Activated B cell treated with CpG ODN at 0.5 μM for 24 hours (primary cell): Measurements from ENCODE around the gene ANO6. TPM values are rescaled to one million over a fixed set of nuclear protein-coding genes. Genes with fewer than 3 reads are reported as not detected.

ENCODE experiments used
- ATAC-seq: fragments of 200-7000 bp; cut with Tn5 transposase; one replicate; pipeline ENCODE4 v1.10.0; 2021; ENCODE audit warnings: low read depth, mild to moderate bottlenecking, moderate library complexity
- CTCF ChIA-PET: fragments of 350-600 bp; sonication (Branson Sonifier 250); formaldehyde crosslinking; loops from one replicate; lab custom pipeline; 2021; ENCODE audit warnings: antibody characterized with exemption; lab: Charles Lee
- POLR2A ChIA-PET: fragments of 350-600 bp; sonication (Branson Sonifier 250); formaldehyde crosslinking; loops from one replicate; lab custom pipeline; 2021; ENCODE audit warnings: antibody characterized with exemption; lab: Charles Lee
- DNase-seq: peaks from one replicate; pipeline ENCODE4 v3.0.0; 2022
- H3K27ac Mint-ChIP-seq: one replicate; pipeline ENCODE4 v1.8.0; 2020; ENCODE audit warnings: mixed read lengths
- H3K27me3 Mint-ChIP-seq: one replicate; pipeline ENCODE4 v1.8.0; 2021; ENCODE audit warnings: mixed read lengths
- H3K36me3 Mint-ChIP-seq: one replicate; pipeline ENCODE4 v1.8.0; 2021; ENCODE audit warnings: low read depth, mixed read lengths
- H3K4me1 Mint-ChIP-seq: one replicate; pipeline ENCODE4 v1.8.0; 2021; ENCODE audit warnings: mixed read lengths
- H3K4me3 Mint-ChIP-seq: one replicate; pipeline ENCODE4 v1.8.0; 2020; ENCODE audit warnings: mild to moderate bottlenecking, mixed read lengths
- H3K9me3 Mint-ChIP-seq: one replicate; pipeline ENCODE4 v1.8.0; 2020; ENCODE audit warnings: mixed read lengths
- intact Hi-C: fragments of 100-400 bp; cut with micrococcal nuclease; formaldehyde crosslinking; loops from one replicate; pipeline ENCODE4 v1.15.1; 2024
- total RNA-seq: library from RNA; stranded (reverse); gene quantifications from 2 replicates; pipeline ENCODE4 v1.2.3, GENCODE V29; 2022
- TF ChIP-seq, protein P1 (sequence below): fragments of 200-600 bp; IDR thresholded peaks from one replicate; pipeline ENCODE4 v1.8.0; 2022; ENCODE audit warnings: antibody characterized with exemption, mild to moderate bottlenecking

Gene ANO6
- total RNA-seq, 1 donor from 2014 or later, result 16.3 TPM

DNA sequence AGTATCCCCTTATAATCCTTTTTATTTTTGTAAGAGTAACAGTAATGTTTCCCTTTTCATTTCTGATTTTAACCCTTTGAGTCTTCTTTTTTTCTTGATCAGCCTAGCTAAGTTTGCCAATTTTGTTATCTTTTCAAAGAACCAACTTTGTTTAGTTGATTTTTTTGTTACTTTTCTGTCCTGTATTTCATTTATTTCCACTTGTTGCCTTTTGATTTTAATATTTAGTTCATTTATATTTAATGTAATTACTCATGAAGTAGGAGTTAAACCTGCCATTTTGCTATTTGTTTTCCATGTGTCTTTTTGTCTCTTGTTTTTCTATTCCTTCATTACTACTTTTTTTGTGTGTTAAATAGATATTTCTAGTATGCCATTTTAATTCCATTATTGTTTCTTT lies 146.4 kb downstream of the ANO6 start:
- Mint-ChIP-seq H3K27ac (no peak overlapping the region), H3K4me3 (no peak overlapping the region), H3K4me1 (no peaks in the 10 kb centered on the region), H3K36me3 (peaks cover 69% of the 10 kb centered on the region), H3K9me3 (peaks cover 27% of the 10 kb centered on the region), H3K27me3 (no peaks in the 10 kb centered on the region)
- TF ChIP-seq, protein P1, sequence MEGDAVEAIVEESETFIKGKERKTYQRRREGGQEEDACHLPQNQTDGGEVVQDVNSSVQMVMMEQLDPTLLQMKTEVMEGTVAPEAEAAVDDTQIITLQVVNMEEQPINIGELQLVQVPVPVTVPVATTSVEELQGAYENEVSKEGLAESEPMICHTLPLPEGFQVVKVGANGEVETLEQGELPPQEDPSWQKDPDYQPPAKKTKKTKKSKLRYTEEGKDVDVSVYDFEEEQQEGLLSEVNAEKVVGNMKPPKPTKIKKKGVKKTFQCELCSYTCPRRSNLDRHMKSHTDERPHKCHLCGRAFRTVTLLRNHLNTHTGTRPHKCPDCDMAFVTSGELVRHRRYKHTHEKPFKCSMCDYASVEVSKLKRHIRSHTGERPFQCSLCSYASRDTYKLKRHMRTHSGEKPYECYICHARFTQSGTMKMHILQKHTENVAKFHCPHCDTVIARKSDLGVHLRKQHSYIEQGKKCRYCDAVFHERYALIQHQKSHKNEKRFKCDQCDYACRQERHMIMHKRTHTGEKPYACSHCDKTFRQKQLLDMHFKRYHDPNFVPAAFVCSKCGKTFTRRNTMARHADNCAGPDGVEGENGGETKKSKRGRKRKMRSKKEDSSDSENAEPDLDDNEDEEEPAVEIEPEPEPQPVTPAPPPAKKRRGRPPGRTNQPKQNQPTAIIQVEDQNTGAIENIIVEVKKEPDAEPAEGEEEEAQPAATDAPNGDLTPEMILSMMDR, result no peak
- intact Hi-C loops, result no loop called here
- DNase-seq (no peak), ATAC-seq (no peak)
- ChIA-PET CTCF (no interaction called here), POLR2A (no interaction called here)

DNA sequence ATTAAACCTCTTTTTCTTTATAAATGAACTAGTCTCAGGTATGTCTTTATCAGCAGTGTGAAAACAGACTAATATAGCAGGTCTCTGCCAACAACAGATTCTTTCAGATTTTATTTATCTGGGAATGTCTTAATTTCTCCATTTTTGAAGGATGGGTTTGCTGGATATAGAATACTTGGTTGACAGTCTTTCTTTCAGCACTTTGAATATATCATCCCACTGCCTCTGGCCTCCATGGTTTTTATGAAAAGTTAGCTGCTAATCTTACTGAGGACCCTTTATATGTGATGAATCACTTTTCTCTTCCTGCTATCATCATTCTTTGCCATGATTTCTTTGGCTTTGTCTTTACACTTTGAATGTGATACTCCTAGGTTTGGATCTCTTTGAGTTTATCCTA lies 148.0 kb downstream of the ANO6 start:
- ChIA-PET POLR2A (no interaction called here), CTCF (no interaction called here)
- H3K36me3 Mint-ChIP-seq, result peaks cover 72% of the 10 kb centered on the region
- H3K9me3 Mint-ChIP-seq, result peaks cover 27% of the 10 kb centered on the region
- H3K4me1 Mint-ChIP-seq, result no peaks in the 10 kb centered on the region
- H3K4me3 Mint-ChIP-seq, result no peak overlapping the region
- ATAC-seq (no peak), DNase-seq (no peak)
- intact Hi-C loops, result no loop called here
- TF ChIP-seq, protein P1, result no peak
- no peak overlapping the region for H3K27ac Mint-ChIP-seq
- no peaks in the 10 kb centered on the region for H3K27me3 Mint-ChIP-seq

DNA sequence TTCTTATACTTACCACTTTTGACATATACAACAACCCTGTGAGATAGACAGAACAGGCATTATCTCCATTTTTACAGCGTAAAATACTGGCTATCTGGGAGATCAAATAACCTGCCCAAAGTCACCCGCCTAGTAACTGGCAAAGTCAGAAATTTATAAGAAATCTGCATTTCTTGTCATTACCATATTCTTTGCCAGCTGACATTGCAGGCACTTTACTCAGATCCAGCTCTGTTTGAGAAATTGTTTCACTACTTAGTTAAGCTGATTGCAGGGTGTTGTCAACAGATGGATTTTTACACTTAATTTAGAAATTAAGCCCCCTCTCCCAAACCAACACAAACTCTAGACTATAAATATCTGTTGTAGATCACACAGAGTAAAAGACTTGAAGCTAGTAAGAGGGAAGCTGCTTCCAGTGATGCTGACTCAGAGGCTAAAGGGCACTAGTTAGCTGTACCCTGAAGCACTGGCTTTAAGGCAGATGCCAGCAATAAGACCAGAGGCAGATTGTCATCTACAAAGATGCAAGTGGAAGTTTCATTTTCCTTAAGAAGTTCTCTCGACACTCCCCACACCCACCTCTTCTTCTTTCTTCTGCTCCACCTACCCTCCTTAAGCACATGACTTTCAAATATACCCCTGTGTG lies 153.1 kb downstream of the ANO6 start:
- POLR2A ChIA-PET, result no interaction called here
- DNase-seq (no peak), ATAC-seq (no peak)
- CTCF ChIA-PET, result no interaction called here
- no peak overlapping the region for H3K27ac Mint-ChIP-seq
- intact Hi-C loops, result no loop called here
- peaks cover 14% of the 10 kb centered on the region for H3K9me3 Mint-ChIP-seq
- no peaks in the 10 kb centered on the region for H3K27me3 Mint-ChIP-seq
- no peaks in the 10 kb centered on the region for H3K4me1 Mint-ChIP-seq
- peaks cover 48% of the 10 kb centered on the region for H3K36me3 Mint-ChIP-seq
- H3K4me3 Mint-ChIP-seq, result no peak overlapping the region
- TF ChIP-seq, protein P1, result no peak

DNA sequence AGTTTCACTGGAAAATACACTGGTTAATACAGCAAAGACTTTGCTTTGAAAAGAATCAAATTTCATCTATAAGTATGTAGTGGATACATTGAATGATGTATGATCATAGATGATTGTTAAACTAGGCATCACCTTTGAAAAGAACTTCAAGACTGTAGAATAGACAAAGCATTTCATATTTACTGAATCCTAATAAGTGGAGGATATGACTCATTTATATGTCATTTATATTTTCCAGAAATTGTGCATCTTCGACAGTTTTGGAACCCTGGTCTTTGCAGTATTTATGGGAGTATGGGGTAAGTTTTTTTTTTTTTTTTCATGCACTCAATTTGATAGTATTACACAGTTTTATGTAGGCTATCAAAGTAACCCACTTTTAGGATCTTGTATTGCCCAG lies 161.9 kb downstream of the ANO6 start:
- Mint-ChIP-seq H3K9me3 (no peaks in the 10 kb centered on the region), H3K27ac (no peak overlapping the region), H3K36me3 (peaks cover 31% of the 10 kb centered on the region), H3K4me3 (no peak overlapping the region), H3K27me3 (no peaks in the 10 kb centered on the region), H3K4me1 (no peaks in the 10 kb centered on the region)
- intact Hi-C loops, result no loop called here
- ChIA-PET POLR2A (no interaction called here), CTCF (no interaction called here)
- ATAC-seq (no peak), DNase-seq (no peak)
- TF ChIP-seq, protein P1, result no peak

DNA sequence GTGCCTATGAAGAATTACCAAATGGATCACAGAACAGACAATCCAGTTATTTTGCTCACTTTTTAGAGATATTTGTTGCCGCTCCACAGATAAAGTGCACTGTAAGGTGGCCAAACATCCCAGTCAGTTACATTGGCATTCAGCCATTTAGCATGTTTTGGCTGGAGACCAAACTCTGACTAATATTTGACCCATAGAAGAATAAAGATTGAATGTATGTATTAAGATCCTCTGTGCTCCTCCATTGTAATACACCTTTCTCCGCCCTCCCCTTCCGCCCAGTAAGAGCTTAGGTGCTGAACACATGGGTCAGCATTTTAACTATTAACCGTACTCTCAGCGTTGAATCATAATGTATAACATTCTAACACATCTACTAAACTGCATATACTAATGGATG lies 163.4 kb downstream of the ANO6 start:
- intact Hi-C loops, result no loop called here
- no peaks in the 10 kb centered on the region for H3K9me3 Mint-ChIP-seq
- ChIA-PET CTCF (interaction anchor here (1.2 kb wide), 1 partner anchor 209 kb away, joined by 3 read pairs; no protein-coding TSS in a partner anchor), POLR2A (no interaction called here)
- ATAC-seq (no peak), DNase-seq (no peak)
- TF ChIP-seq, protein P1, result no peak
- no peaks in the 10 kb centered on the region for H3K27me3 Mint-ChIP-seq
- H3K4me1 Mint-ChIP-seq, result no peaks in the 10 kb centered on the region
- no peak overlapping the region for H3K4me3 Mint-ChIP-seq
- no peak overlapping the region for H3K27ac Mint-ChIP-seq
- peaks cover 46% of the 10 kb centered on the region for H3K36me3 Mint-ChIP-seq
